GM21737 (cell line): ENCODE measurements around the gene WDR82.

ENCODE experiments used
- ATAC-seq: cut with Tn5 transposase; IDR thresholded peaks from one replicate; pipeline ENCODE4 v1.9.1; 2021; ENCODE audit warnings: mild to moderate bottlenecking, moderate library complexity; ENCODE audit not compliant: unreplicated experiment

WDR82 gene

GRCh38 chr3:52227117-52227516, 51.3 kb downstream of the WDR82 start:
- ATAC-seq: no peak

DNA sequence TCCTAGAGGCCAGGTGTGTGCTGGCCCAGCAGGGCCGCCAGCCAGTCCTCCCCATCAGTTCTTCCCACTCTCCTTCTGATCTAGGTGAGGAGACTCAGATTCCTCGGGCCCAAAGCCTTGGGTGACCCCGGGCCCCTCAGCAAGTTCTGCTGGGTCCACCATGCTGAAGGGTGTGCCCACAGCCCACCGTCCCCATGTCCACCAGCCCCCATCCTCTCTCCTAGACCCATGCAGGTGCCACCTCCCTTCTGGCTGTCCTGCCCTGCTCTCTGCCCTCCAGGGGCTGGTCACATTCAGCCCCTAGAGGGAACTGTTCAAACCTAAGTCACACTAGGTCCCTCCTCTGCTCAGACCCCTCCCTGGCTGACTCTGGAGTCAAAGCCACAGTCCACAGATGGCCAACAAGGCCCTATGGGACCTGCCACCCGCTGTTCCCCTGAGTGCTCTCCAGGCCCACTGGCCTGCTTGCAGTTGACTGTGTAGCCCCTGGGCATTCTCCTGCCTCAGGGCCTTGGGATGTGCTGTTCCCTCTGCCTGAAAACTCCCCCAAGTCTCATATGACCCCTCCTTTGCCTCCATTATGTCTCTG, 52.1 kb downstream of the WDR82 start:
- ATAC-seq: peak; percentile 6

- ATAC-seq: peak; percentile 67
These were observed 52.8 kb downstream of the WDR82 start, which contains the start of gene TLR9 for GRCh38 chr3:52225452-52226228. TLR9 (minus strand) TSS chr3:52225645; CDS start chr3:52225529, 116 bp downstream.

DNA sequence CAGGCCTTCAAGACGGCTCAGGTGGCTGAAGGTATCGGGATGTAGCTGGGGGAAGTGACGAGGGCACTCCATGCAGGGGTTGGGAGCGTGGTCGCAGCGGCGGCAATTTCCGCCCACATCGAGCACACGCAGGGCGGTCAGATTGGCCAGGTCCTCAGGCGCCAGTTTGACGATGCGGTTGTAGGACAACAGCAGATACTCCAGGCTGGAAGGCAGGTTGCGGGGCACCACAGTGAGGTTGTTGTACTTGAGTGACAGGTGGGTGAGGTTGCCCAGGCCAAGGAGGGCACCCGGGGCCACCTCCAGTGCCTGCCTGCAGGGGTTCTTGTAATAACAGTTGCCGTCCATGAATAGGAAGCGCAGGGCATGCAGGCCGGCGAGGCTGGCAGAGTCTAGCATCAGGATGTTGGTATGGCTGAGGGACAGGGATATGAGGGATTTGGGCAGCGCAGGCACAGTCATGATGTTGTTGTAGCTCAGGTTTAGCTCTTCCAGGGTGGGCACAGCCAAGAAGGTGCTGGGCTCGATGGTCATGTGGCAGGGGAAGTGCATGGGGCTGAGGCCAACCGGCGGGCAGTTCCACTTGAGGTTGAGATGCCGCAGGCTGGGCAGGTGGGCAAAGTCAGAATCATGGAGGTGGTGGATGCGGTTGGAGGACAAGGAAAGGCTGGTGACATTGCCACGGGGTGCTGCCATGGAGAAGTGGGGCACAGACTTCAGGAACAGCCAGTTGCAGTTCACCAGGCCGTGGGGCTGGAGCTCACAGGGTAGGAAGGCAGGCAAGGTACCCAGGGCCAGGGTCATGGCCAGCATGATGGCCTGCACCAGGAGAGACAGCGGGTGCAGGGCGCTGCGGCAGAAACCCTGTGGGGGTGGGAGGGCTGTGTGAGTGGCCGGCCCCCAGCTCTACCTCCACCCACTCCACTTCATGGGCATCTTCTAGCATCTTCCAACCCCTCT, 54.7 kb downstream of the WDR82 start:
- ATAC-seq: no peak

- ATAC-seq: no peak
These were observed 55.9 kb downstream of the WDR82 start for GRCh38 chr3:52222319-52223221.

DNA sequence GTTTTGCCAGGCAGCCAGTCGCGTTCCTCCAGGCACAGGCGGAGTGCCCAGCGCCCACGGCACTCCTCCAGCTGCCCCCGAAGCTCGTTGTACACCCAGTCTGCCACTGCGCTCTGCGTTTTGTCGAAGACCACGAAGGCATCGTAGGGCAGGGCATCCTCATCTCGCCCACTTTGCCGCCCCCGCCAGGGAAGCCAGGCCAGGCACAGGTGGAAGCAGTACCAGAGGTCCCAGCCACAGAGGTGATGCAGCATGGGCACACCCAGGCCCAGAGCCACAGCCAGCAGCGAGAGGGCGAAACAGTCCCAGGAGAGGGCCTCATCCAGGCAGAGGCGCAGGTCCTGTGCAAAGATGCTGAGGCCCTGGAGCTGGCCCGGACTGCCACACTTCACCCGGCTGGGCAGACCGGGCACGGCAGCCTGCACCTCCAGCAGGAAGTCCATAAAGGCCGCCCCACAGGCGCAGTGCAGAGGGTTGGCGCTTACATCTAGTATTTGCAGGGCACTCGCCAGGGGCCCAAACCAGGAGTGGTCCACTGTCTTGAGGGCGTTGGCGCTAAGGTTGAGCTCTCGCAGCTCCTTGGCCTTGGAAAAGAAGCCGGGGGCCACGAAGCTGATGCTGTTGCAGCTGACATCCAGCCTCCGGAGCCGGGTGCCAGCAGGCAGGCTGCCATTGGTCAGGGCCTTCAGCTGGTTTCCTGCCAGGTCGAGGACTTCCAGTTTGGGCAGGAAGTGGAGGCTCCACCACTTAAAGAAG, 56.7 kb downstream of the WDR82 start:
- no peak for ATAC-seq

DNA sequence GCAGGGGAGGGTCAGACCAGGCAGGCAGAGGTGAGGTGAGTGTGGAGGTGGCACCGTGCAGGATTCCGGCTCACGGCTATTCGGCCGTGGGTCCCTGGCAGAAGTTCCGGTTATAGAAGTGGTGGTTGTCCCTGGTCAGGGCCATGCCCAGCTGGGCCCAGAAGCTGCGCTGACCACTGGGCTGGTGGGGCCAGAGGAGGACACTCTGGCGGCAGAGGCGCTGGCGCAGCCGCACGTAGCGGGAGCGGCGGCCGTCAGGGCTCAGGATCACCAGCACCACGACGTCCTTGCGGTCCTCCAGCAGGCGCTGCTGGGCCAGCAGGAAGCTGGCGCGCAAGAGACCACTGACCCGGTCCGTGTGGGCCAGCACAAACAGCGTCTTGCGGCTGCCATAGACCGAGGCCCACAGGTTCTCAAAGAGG, 57.3 kb downstream of the WDR82 start:
- ATAC-seq: no peak

GRCh38 chr3:52220380-52221026, 57.9 kb downstream of the WDR82 start:
- no peak for ATAC-seq

- ATAC-seq: no peak
These were observed 59.4 kb downstream of the WDR82 start for GRCh38 chr3:52218937-52219650.

DNA sequence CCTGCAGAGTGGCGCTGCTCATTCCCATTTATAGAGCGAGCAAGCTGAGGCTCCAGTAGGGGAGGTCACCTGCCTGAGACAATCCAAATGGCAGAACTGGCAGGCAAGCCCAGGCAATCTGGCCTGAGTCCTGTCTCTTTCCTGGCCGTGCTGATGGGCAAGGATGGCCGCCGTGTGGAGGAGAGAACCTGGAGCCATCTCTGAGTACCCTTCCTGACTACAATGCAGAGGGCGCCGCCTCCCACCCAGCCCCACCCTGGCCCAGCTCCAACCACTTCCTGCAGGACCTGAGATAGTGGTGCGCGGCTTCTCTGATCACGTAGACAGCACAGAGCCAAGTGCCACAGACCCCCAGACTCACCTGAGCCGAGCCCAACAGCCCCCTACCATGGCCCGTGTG, 60.0 kb downstream of the WDR82 start:
- no peak for ATAC-seq

GRCh38 chr3:52218026-52218425, 60.4 kb downstream of the WDR82 start:
- ATAC-seq: no peak

DNA sequence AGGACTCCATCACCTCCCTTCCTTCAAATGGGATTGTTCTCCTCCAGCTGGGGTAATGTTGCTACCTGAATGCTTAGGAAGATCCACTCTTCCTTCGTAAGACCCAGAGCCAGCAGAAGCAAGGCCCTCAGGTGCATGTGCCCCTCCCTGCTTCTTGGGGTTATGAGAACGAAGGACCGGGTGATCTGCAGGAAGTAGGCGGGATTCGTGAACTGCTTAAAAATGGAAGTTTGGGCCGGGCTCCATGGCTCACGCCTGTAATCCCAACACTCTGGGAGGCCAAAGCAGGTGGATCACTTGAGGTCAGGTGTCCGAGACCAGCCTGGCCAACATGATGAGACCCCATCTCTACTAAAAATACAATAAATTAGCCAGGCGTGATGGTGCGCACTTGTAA, 61.0 kb downstream of the WDR82 start:
- ATAC-seq: no peak

DNA sequence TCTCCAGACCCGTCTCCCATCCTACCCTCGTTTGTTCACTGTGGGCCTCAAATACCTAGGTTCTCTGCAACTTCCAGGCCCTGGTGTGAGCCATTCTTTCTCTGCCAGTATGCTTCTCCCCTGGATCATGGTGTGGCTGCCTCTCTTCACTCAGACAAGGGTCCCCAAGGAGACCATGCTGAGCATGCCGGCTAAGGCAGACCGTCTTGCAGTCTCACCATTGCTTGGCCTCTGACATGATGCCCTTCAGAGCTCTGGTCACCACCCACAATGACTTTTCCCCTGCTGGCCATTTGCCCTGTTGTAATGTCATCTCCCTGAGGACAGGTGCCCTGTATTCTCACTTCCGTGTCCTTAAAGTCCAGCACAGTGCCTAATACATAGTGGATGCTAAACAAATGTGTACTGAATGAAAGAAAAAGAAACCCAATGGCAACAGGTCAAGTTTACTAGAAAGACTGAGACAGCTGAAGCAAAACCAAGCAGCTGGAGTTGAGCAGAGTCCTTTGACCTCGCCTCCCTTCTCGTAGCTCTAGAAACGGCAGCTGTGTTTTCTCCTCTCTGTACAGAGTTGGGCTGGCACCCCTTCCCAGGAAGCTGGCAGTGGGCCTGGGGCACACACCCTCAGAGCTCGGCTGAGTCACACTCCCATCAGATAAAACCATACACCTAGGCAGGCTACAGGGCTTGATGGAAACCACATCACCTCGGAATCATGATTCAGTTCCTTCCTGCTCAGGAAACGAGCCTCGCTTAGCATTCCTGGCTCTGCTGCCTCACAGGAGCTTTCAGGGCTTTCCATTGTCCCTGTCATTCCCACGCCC, 61.7 kb downstream of the WDR82 start:
- ATAC-seq: no peak

- no peak for ATAC-seq
These were observed 63.1 kb downstream of the WDR82 start for GRCh38 chr3:52215351-52215750.

DNA sequence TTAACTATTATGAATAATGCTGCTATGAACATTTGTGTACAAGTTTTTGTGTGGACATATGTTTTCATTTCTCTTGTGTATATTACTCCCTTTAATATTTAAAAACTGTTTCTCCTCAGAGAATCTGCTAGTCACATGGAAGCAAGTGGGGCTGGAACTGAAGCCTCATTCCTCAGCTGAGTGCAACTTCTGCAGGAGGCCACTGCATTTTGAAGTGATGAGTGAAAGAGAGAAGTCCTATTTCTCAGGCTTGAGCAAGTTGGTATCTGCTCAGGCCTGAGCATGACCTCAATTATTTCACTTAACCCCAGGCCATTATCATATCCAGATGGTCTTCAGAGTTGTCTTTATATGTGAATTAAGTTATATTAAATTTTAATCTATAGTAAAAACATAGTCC, 64.5 kb downstream of the WDR82 start:
- no peak for ATAC-seq

- ATAC-seq: no peak
These were observed 65.4 kb downstream of the WDR82 start for GRCh38 chr3:52213005-52213404.

DNA sequence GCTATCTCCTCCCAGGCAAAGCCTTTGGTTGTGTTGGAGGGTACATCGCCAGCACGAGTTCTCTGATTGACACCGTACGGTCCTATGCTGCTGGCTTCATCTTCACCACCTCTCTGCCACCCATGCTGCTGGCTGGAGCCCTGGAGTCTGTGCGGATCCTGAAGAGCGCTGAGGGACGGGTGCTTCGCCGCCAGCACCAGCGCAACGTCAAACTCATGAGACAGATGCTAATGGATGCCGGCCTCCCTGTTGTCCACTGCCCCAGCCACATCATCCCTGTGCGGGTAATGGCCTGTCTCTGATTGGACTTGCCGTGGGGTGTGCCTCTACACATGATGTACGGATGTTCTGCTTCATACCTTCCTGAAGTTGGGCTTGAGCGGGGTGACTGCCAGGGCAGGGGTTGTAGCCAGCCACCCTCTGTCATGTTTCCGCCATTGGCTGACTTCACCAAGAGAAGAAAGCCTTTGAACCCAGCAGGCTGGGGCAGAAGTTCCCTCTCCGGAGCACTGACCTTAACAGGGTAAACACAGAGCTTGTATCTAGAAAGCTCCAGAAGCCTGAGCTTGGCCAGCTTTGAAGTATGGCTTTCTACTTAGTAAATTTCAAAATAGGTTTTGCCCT, 67.1 kb downstream of the WDR82 start:
- no peak for ATAC-seq
